SK-N-MC (cell line): Measurements from ENCODE around the gene TAGLN3.

ENCODE experiments used
- EZH2 ChIP-seq: fragments of 200-600 bp; sonication (generic); IDR thresholded peaks from one replicate; pipeline ENCODE4 v1.6.1; 2017; ENCODE audit warnings: antibody characterized with exemption
- FOXP2 ChIP-seq: optimal IDR thresholded peaks from 2 replicates; pipeline ENCODE3; 2011; ENCODE audit warnings: mild to moderate bottlenecking, moderate library complexity; ENCODE audit not compliant: insufficient read depth; ENCODE audit errors: extremely low read length, control extremely low read depth

DNA sequence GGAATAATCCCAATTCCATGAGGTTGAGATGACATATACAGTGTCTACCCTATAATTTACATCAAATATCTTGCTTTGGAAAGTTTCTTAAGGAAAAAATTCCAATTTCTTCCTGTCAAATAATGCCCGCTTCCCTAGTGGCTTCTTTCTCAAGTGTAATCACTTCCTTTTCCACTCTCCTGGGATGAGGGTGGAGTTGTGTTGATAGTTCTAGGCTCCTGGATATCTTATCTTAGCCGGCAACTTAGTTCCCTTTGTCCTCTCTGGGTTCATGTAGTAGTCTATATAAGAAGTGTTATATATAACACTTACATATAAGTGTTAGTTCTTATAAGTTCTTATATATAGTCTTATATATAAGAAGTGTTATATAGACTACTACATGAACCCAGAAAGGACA lies 10.9 kb downstream of the TAGLN3 start:
- TF ChIP-seq FOXP2 (no peak), EZH2 (no peak)
